Measurements from ENCODE around the gene QKI. TPM values are rescaled to one million over a fixed set of nuclear protein-coding genes. Genes with fewer than 3 reads are reported as not detected.

Gene QKI
- total RNA-seq, 1 donor from 2014 or later = 204 TPM

- FAIRE-seq (no peak), DNase-seq (ENCODE audit: low read depth) (no peak)
- no peak overlapping the region for H2AFZ ChIP-seq (ENCODE audit: low read depth, low read length)
- H3K79me2 ChIP-seq (ENCODE audit: insufficient read depth, low read length) = no peaks in the 10 kb centered on the region
- H3K27me3 ChIP-seq (ENCODE audit: insufficient read depth, low read length) = no peaks in the 10 kb centered on the region
- no peak overlapping the region for H3K4me2 ChIP-seq (ENCODE audit: low read length)
- H3K4me3 Mint-ChIP-seq (ENCODE audit: unreplicated experiment) = no peak overlapping the region
- H3K4me1 Mint-ChIP-seq (ENCODE audit: low read depth, unreplicated experiment) = peaks cover 31% of the 10 kb centered on the region
- peaks cover 6% of the 10 kb centered on the region for H3K4me1 ChIP-seq (ENCODE audit: insufficient read depth, low read length)
- H3K4me3 ChIP-seq (ENCODE audit: insufficient read depth, low read depth, low read length) = no peak overlapping the region
- H3K9me3 ChIP-seq (ENCODE audit: insufficient read depth, low read depth, low read length) = no peaks in the 10 kb centered on the region
- peaks cover 2% of the 10 kb centered on the region for H3K36me3 Mint-ChIP-seq (ENCODE audit: low read depth, unreplicated experiment)
- H3K27ac ChIP-seq (ENCODE audit: low read depth, low read length) = no peak overlapping the region
- H3K27me3 Mint-ChIP-seq (ENCODE audit: low read depth, unreplicated experiment) = no peaks in the 10 kb centered on the region
- H3K36me3 ChIP-seq (ENCODE audit: insufficient read depth, low read length) = peaks cover 14% of the 10 kb centered on the region
- TF ChIP-seq EZH2 (IDR thresholded peaks at IDR 0.05; ENCODE audit: insufficient read depth, low read length) (no peak), CTCF (IDR thresholded peaks at IDR 0.05; ENCODE audit: insufficient read depth, low read depth, low read length) (no peak)
- H3K9ac ChIP-seq (ENCODE audit: low read length) = no peak overlapping the region
- H3K9me3 Mint-ChIP-seq (ENCODE audit: unreplicated experiment) = no peaks in the 10 kb centered on the region
- H4K20me1 ChIP-seq (ENCODE audit: insufficient read depth, low read length) = no peaks in the 10 kb centered on the region
- H3K27ac Mint-ChIP-seq (ENCODE audit: unreplicated experiment) = no peak overlapping the region
Measured at GRCh38 chr6:163573503-163574179, 159.1 kb downstream of the QKI start.

DNA sequence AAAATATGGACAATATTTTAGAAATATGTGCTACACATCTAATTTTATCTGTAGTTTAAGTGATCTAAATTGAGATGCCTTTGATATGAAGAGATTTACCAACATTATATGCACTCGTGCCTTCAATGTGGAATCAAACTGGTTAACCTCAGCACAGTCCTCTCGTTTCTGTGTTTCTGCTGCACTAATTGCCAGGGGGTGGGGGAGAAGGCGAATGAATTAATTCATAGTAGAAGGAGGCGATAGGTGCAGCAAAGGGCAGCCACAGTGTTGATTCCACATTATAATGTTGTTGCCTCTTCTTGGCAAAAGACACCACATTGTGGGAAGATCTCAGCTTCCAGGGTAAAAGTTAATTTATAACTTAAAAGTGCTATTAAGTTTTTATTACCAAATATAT, 161.6 kb downstream of the QKI start:
- Histone ChIP-seq H3K9me3 (ENCODE audit: insufficient read depth, low read depth, low read length) (no peaks in the 10 kb centered on the region), H4K20me1 (ENCODE audit: insufficient read depth, low read length) (no peaks in the 10 kb centered on the region), H2AFZ (ENCODE audit: low read depth, low read length) (no peak overlapping the region), H3K36me3 (ENCODE audit: insufficient read depth, low read length) (peaks cover 9% of the 10 kb centered on the region), H3K4me2 (ENCODE audit: low read length) (no peak overlapping the region), H3K4me3 (ENCODE audit: insufficient read depth, low read depth, low read length) (no peak overlapping the region), H3K9ac (ENCODE audit: low read length) (no peak overlapping the region), H3K27ac (ENCODE audit: low read depth, low read length) (no peak overlapping the region), H3K27me3 (ENCODE audit: insufficient read depth, low read length) (no peaks in the 10 kb centered on the region), H3K4me1 (ENCODE audit: insufficient read depth, low read length) (peaks cover 8% of the 10 kb centered on the region), H3K79me2 (ENCODE audit: insufficient read depth, low read length) (no peaks in the 10 kb centered on the region)
- Mint-ChIP-seq H3K36me3 (ENCODE audit: low read depth, unreplicated experiment) (peaks cover 2% of the 10 kb centered on the region), H3K4me1 (ENCODE audit: low read depth, unreplicated experiment) (peaks cover 27% of the 10 kb centered on the region), H3K4me3 (ENCODE audit: unreplicated experiment) (no peak overlapping the region), H3K27me3 (ENCODE audit: low read depth, unreplicated experiment) (no peaks in the 10 kb centered on the region), H3K9me3 (ENCODE audit: unreplicated experiment) (no peaks in the 10 kb centered on the region), H3K27ac (ENCODE audit: unreplicated experiment) (no peak overlapping the region)
- no peak for FAIRE-seq
- DNase-seq (ENCODE audit: low read depth) = no peak
- TF ChIP-seq CTCF (IDR thresholded peaks at IDR 0.05; ENCODE audit: insufficient read depth, low read depth, low read length) = no peak
- no peak for TF ChIP-seq EZH2 (IDR thresholded peaks at IDR 0.05; ENCODE audit: insufficient read depth, low read length)

- TF ChIP-seq CTCF (IDR thresholded peaks at IDR 0.05; ENCODE audit: insufficient read depth, low read depth, low read length) (no peak), EZH2 (IDR thresholded peaks at IDR 0.05; ENCODE audit: insufficient read depth, low read length) (no peak)
- FAIRE-seq (no peak), DNase-seq (ENCODE audit: low read depth) (no peak)
- H3K9ac ChIP-seq (ENCODE audit: low read length) = no peak overlapping the region
- no peaks in the 10 kb centered on the region for H4K20me1 ChIP-seq (ENCODE audit: insufficient read depth, low read length)
- peaks cover 8% of the 10 kb centered on the region for H3K4me1 ChIP-seq (ENCODE audit: insufficient read depth, low read length)
- Mint-ChIP-seq H3K27ac (ENCODE audit: unreplicated experiment) (peak overlapping the region; percentile 3), H3K9me3 (ENCODE audit: unreplicated experiment) (no peaks in the 10 kb centered on the region), H3K36me3 (ENCODE audit: low read depth, unreplicated experiment) (peaks cover 2% of the 10 kb centered on the region), H3K4me3 (ENCODE audit: unreplicated experiment) (no peak overlapping the region), H3K4me1 (ENCODE audit: low read depth, unreplicated experiment) (peaks cover 20% of the 10 kb centered on the region), H3K27me3 (ENCODE audit: low read depth, unreplicated experiment) (no peaks in the 10 kb centered on the region)
- H3K27ac ChIP-seq (ENCODE audit: low read depth, low read length) = no peak overlapping the region
- no peaks in the 10 kb centered on the region for H3K9me3 ChIP-seq (ENCODE audit: insufficient read depth, low read depth, low read length)
- no peaks in the 10 kb centered on the region for H3K79me2 ChIP-seq (ENCODE audit: insufficient read depth, low read length)
- H3K27me3 ChIP-seq (ENCODE audit: insufficient read depth, low read length) = no peaks in the 10 kb centered on the region
- no peak overlapping the region for H2AFZ ChIP-seq (ENCODE audit: low read depth, low read length)
- no peak overlapping the region for H3K4me2 ChIP-seq (ENCODE audit: low read length)
- H3K4me3 ChIP-seq (ENCODE audit: insufficient read depth, low read depth, low read length) = no peak overlapping the region
- H3K36me3 ChIP-seq (ENCODE audit: insufficient read depth, low read length) = peaks cover 6% of the 10 kb centered on the region
Measured at GRCh38 chr6:163577404-163577803, 162.9 kb downstream of the QKI start.
